AG20443 (cell line): ENCODE data around the gene SPP2.
A peak's percentile ranks its signal among the peaks of the same experiment; 100 is the strongest.

Experiments used
- DNase-seq: peaks from one replicate; pipeline ENCODE4 v3.0.0; 2012; ENCODE audit warnings: low spot score, mixed read lengths

Gene SPP2

DNA sequence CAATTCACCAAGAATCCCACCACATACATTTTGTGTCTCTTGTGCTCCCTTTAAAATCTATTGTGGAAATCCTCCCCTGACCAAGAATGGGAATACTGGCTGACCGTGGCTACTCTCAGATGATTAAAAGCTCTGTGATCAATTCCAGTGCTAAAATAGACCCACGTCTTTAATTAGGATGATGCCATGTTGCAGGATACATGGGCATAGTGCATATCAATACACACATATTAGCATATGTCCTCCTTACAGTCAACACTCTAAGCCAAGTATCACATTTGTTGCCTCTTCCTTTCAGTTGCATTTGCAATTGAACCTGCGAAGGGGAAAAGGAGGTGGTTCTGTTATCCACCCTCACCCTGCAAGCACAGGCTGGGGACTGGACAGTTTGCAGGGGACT is 41.8 kb downstream of the SPP2 start:
- DNase-seq, result no peak

DNA sequence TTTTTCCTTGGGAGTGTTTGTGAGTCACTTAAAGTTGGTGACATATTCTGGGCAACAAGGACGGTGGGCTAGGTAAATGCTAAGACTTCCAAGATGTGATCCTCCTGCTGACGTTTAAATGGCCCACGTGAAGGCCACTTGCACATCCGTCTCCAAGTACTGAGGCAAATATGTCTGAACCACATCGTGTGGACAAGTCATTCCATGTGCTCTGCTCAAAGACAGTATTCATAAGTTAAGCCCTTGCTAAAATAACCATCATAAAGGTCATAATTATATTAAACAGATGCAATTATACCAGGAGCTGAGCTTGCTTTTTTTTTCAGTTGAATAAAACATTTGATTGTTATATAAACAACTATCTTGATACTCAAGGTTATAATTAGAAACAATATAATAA is 44.8 kb downstream of the SPP2 start:
- DNase-seq, result no peak

DNA sequence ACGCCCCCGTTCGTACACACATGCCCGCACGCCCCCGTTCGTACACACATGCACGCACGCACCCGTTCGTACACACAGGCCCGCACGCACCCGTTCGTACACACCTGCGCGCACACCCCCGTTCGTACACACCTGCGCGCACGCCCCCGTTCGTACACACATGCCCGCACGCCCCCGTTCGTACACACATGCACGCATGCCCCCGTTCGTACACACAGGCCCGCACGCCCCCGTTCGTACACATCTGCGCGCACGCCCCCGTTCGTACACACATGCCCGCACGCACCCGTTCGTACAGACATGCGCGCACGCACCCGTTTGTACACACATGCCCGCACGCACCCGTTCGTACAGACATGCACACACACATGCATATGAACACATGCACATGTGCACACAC is 45.7 kb downstream of the SPP2 start:
- no peak for DNase-seq

DNA sequence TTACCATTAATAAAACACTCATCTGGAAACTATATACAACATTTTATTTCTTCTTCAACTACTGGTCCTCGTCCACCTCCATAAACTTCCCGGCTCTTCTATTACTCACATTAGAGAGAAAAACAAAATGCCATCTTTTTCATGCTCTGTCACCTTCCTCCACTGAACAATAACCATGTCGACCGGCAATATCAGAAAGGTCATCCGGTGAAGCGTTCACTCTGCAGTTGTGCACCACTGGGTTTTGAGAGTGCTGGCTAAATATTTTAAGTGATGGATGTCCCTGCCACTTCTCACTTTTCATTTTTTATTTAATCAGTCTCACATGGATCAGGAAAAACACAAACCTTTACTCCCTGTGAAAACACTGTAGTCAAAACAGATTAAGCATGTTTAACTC is 48.2 kb downstream of the SPP2 start:
- DNase-seq, result no peak

DNA sequence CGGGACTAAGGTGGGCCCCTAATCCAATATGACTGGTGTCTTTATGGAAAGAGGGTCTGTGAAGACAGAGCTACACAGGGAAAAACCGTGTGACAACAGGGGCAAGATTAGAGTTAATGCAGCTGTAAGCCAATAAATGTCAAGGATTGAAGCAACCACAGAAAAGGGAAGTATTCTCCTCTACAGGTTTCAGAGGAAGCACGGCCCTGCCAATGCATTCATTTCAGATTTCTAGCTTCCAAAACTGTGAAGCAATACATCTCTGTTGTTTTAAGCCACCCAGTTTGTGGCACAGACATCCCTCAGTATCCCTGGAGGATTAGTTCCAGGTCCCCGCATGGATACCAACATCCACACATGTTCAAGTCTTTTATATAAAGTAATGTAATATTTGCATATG is 48.8 kb downstream of the SPP2 start:
- no peak for DNase-seq

DNA sequence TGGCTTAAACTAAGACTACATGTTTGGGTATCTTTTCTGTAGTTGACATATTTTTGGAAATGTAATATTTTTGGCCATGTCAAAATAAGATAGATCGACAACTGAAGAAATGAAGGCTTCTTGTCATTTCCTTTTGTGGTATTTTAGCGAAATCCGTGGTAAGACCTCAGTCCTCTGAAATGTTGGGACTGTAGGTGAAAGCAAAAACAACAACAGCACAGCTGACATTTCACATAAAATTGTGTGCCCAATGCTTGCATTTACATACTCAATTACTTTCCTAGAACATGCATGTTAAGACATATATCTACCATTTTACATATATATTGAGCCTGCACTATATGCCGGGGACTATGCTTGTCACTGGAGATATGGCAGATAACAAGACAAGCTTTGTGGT is 50.2 kb downstream of the SPP2 start:
- no peak for DNase-seq

DNA sequence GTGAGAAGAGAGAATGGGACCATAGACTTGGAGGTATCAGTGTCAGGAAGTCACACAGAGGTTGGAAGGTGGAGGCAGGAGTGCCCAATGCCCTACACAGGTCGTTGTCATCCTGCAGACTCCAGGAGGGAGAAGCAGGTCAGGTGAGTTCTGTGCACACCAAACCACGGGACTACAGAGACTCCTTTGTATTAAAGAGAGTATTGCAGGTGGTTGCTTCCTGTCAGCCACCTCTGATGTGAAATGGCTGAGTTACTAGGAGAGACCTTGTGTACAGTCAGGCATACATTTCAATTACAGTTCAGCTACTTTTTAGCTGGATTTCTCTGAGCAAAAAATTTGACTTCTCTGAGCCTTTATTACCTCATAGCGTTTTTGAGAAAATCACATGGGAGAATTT is 51.6 kb downstream of the SPP2 start:
- no peak for DNase-seq

DNA sequence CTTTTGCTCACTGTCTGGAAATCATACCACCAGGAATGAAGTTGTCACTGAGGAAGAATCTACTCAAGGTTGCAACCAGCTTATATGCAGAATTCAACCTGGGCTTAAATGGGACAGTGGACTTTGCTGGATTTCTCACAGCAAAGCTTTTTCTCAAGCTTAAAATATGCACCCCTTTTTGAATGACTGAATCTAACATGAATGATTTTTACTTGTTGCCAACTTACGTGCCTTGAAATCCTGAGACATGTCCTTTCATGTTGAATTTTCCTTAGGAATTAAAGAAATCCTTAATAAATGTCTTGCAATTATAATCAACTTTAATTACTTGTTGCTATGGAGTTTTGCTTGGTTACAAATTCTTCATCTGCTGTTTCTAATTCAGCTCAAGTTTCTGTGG is 57.4 kb downstream of the SPP2 start:
- DNase-seq, result no peak

DNA sequence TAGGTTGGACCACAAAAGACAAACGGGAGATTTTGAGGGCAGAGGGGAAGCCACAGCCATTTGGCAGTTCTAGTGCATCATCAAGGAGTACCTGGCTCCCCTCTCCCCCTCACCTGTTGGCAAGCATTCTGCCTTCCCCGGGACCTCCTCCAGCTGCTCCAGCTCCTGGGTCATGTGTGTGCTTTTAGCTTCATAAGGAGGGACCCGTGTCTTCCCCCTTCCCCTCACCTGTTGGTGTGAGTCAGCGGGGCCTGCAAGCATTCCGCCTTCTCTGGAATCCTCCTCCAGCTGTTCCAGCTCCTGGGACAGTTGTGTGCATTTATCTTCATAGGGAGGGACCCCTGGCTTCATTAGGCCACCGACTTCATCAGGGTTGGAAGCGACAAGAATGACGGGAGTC is 58.8 kb downstream of the SPP2 start:
- no peak for DNase-seq

DNA sequence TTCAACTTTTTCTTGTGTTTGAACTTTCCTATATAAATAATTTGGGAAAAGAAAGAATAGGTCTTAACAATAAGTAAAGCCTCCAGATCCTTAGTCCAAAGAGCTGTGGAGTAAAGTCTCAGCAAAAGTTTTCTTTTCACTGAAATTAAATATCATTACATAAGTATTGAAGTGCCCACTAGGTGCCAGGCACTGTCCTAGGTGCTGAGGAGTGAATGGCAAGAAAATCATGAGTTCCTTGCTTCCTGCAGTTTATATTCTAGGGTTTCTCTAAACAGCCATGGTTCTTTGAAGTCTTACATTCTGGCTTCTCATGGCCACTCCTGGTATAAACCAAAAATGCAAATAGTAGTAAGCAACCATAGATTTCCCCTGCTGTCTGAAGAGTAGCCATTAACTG is 59.7 kb downstream of the SPP2 start:
- no peak for DNase-seq

DNA sequence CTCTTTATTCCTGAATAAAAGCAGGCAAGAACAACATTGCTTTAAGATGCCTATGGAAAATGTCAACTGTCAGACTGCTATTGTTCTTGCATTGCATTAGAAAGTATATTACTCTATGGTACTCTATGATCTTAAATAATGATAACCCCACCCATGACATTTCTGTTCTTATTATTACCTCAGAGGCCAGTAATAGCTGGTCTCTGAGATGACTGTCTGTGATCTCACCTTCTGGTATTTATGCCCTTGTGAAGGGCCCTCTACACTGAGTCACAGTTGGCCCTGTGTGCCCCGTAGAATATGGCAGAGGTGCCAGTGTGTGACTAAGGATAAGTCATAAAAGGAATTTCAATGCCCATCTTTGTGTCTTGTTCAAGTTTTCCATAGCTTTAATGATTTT is 61.0 kb downstream of the SPP2 start:
- peak; percentile 43 for DNase-seq

DNA sequence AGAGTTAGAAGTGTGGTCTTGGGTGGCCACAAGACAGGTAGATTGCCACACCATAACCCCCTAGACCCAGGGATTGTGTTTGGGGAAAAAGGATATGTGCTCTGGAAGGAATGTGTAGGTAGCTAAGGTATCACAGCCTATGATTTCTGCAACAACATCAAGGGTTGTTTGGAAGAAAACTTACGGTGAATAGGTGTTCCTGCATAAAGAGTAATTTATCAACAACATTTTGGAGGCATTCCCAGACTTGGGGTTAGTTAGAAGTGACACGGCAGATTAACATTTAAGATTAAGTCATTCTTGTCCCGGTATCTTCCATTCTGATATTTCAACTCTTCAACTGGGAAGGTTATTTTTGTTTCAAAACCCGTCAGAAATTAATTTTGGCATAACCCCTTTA is 65.5 kb downstream of the SPP2 start:
- no peak for DNase-seq

DNA sequence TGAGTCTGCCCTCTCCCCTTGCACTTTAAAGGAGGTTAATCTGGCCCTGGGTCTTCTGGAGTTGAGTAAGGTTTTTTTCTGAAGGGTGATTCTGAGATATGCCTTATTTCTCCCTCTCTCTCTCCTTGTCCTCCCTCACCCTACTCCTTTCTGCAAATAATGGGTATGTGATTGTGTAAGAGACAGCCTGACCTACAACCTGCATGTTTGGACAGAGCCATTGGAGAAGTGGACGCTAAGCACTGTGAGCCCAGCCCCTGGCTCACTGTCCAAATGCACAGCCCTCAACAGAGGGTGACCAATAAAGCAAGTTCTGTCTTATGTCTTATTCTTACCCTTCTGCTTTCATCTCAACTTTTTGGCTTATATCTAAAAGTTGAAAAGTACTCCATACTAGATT is 71.5 kb downstream of the SPP2 start:
- DNase-seq, result no peak

DNA sequence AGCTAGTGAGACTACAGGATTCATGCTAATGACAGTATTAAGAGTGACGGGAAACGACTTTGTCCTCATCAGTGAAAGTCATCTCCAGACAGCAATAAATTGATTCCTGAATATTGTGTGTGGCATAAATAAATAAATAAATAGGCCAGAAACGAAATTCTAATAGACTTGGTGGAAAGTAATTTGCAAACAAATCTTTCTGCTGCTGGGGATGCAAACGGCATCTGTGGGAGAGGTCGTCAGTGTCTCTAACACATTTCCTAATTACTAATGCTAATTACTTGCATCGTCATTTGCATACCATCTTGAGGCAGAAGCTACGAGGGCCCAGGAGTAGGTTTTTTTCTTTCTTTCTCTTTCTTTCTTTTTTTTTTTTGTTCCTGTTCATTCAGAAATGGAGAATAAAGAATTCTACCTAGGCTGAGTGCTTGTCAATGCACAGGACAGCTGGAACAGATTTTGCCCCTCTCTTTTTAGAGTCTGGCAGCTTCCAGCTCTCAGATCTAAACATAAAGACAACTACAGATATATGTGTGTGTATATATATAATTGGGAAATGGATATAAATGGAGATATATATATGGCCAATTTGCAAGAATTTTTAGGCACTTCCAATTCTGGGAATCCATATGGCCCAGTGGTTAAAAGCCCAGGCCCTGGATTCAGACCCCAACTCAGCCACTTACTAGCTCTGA is 75.1 kb downstream of the SPP2 start:
- no peak for DNase-seq

DNA sequence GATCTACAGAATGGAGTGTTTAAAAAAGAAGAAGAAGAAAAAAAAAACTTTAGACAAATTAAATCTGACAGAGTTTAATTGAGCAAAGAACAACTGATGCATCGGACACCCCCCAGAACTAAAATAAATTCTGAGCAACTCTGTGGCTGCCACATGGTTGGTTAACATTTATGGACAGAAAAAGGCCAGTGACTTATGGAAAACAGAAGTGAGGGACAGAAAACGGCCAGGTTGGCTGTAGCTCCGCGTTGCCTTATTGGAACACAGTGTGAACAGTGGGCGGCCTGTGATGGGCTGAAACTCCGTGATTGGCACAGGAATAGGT is 75.6 kb downstream of the SPP2 start:
- no peak for DNase-seq
